ENCODE results near the gene ARL14. TPM values are rescaled to one million over a fixed set of nuclear protein-coding genes. Genes with fewer than 3 reads are reported as not detected.

The ARL14 gene
- total RNA-seq, 2 donors from 2014 or later: not detected

DNA sequence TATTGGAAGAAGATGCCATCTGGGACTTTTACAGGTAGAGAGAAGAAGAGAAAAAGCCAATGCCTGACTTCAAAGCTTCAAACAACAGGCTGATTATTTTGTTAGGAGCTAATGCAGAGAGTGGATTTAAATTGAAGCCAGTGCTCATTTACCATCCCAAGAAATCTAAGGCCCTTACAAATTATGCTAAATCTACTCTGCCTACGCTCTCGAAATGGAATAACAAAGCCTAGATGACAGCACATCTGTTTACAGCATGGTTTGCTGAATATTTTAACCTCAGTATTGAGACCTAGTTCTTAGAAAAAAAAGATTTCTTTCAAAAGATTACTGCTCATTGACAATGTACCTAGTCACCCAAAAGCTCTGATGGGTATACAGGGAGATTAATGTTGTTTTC, 16.2 kb downstream of the ARL14 start:
- intact Hi-C loops (cut with DNase I): no loop called here

DNA sequence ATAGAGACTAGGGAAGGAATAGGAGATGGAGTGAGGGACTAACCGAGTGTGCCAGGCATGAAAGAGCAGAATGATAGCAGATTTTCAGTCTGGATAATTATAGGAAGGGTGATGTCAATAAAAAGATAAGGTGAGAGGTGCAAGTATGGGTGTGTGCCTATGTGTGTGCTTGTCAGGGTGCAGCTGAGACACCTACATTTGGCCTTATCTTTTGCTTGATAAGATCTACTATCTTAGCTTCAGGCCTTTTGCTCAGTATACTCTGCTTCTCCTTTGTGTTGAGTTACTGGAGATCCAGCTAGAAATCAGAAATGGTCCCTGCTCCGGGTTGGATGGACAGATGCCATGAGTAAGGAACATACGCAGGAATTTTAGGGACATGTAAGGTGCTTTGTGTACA, 17.4 kb downstream of the ARL14 start:
- TF ChIP-seq POLR2A (IDR thresholded peaks at IDR 0.05) (no peak), POLR2AphosphoS5 (IDR thresholded peaks at IDR 0.05) (no peak)
- TF ChIP-seq, protein P1, sequence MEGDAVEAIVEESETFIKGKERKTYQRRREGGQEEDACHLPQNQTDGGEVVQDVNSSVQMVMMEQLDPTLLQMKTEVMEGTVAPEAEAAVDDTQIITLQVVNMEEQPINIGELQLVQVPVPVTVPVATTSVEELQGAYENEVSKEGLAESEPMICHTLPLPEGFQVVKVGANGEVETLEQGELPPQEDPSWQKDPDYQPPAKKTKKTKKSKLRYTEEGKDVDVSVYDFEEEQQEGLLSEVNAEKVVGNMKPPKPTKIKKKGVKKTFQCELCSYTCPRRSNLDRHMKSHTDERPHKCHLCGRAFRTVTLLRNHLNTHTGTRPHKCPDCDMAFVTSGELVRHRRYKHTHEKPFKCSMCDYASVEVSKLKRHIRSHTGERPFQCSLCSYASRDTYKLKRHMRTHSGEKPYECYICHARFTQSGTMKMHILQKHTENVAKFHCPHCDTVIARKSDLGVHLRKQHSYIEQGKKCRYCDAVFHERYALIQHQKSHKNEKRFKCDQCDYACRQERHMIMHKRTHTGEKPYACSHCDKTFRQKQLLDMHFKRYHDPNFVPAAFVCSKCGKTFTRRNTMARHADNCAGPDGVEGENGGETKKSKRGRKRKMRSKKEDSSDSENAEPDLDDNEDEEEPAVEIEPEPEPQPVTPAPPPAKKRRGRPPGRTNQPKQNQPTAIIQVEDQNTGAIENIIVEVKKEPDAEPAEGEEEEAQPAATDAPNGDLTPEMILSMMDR (IDR thresholded peaks at IDR 0.05): no peak
- H3K27ac ChIP-seq: no peak overlapping the region
- DNase-seq (ENCODE audit: low spot score): no peak
- no peaks in the 10 kb centered on the region for H3K4me1 ChIP-seq (replicated peaks)
- intact Hi-C loops (cut with DNase I): no loop called here
- H3K27me3 ChIP-seq (replicated peaks; ENCODE audit: insufficient read depth): no peaks in the 10 kb centered on the region
- H3K4me3 ChIP-seq: no peak overlapping the region
- WGBS: 94% methylated on average over 3 of the region's 3 CpGs
- H3K36me3 ChIP-seq: no peaks in the 10 kb centered on the region
- no peaks in the 10 kb centered on the region for H3K9me3 ChIP-seq

More for the DNA sequence above, 16.2 kb downstream of the ARL14 start:
- DNase-seq (ENCODE audit: low spot score): no peak
- Histone ChIP-seq H3K4me1 (replicated peaks) (no peaks in the 10 kb centered on the region), H3K9me3 (no peaks in the 10 kb centered on the region), H3K27ac (no peak overlapping the region), H3K36me3 (no peaks in the 10 kb centered on the region), H3K4me3 (no peak overlapping the region), H3K27me3 (replicated peaks; ENCODE audit: insufficient read depth) (no peaks in the 10 kb centered on the region)
- TF ChIP-seq, protein P1 (IDR thresholded peaks at IDR 0.05): no peak
- TF ChIP-seq POLR2AphosphoS5 (IDR thresholded peaks at IDR 0.05): no peak
- no peak for TF ChIP-seq POLR2A (IDR thresholded peaks at IDR 0.05)
- 69% methylated on average over 2 of the region's 2 CpGs for WGBS

DNA sequence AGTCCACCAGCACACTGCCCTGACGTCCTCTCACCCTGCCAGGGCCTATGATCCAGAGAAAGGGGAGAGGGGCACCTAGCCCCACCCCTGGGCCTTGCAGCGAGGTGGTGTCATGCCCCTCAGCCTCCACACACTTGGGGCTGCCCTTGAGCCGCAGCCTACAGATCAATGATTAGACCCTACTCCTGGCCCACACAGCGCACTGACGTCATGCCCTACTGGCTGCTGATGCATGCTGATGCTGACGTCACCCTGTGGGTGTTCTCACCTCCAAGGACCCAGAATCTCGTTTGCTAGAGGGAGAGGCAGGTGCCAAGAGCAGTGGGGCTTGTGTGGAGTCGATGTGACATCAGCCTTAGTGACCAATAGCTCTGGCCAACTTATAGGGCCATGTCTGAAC, 18.0 kb downstream of the ARL14 start:
- DNase-seq (ENCODE audit: low spot score): no peak
- H3K27ac ChIP-seq: no peak overlapping the region
- intact Hi-C loops (cut with DNase I): no loop called here
- H3K27me3 ChIP-seq (replicated peaks; ENCODE audit: insufficient read depth): no peaks in the 10 kb centered on the region
- 91% methylated on average over 8 of the region's 8 CpGs for WGBS
- no peaks in the 10 kb centered on the region for H3K4me1 ChIP-seq (replicated peaks)
- no peak overlapping the region for H3K4me3 ChIP-seq
- TF ChIP-seq POLR2A (IDR thresholded peaks at IDR 0.05) (no peak), POLR2AphosphoS5 (IDR thresholded peaks at IDR 0.05) (no peak)
- TF ChIP-seq, protein P1 (IDR thresholded peaks at IDR 0.05): no peak
- H3K36me3 ChIP-seq: no peaks in the 10 kb centered on the region
- no peaks in the 10 kb centered on the region for H3K9me3 ChIP-seq

DNA sequence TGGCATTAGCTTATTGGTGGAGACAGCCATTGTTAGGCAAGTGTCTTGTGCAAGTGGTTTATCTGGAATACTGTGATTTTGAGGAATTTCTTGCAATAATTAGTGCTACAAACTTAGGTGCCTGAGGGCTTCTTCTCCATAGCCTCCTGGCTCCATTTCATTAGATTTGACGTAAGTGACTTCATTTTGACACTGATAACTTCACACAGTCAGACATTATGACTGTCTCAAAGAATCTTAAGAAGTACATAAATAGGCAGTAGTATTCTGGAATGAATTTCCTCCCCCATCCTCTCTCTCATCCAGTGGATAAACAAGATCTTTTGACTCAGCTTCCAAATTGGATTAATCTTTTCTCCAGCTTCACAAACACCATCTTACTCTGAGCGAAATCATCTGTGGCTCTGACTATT, 19.0 kb downstream of the ARL14 start:
- intact Hi-C loops (cut with DNase I): no loop called here
- WGBS: 83% methylated on average over 2 of the region's 2 CpGs
- TF ChIP-seq, protein P1 (IDR thresholded peaks at IDR 0.05): no peak
- TF ChIP-seq POLR2AphosphoS5 (IDR thresholded peaks at IDR 0.05): no peak
- no peak for TF ChIP-seq POLR2A (IDR thresholded peaks at IDR 0.05)

DNA sequence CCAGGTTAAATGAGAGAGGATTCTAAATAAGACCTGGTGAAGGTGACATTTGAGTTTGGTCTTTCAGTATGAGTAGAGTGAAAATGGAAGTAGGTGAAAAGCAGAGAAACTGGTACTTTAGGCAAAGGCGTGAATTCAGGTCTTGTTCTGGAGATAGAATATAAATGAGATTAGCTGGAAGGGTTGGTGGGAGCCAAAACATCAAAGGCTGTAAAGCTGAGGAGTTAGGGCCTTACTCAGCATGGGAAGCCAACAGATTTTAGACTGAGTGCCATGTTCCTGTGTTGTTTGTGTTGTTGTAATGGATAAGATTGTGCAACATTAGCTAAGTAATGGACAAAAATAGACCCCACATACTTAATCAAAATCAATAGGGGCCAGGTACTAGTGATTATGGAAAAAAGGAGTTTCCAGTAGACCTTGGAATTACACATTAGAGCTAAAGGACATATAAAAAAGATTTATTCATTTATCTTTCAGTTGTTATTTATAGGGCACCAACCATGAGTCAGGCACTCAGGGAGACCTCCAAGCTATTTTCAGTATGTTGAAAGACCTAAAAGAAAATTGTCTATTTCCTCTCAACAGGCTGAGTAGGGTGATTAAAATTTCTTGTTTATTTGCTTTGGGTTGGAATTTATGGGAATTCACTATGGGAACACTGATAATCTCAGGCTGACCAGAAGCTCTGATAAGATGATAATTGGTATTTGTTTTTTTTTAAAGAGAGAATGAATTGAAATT, 20.8 kb downstream of the ARL14 start:
- intact Hi-C loops (cut with DNase I): no loop called here
- WGBS: 91% methylated on average over 1 of the region's 1 CpG
- TF ChIP-seq POLR2AphosphoS5 (IDR thresholded peaks at IDR 0.05) (no peak), POLR2A (IDR thresholded peaks at IDR 0.05) (no peak)
- TF ChIP-seq, protein P1 (IDR thresholded peaks at IDR 0.05): no peak

More for the DNA sequence above, 19.0 kb downstream of the ARL14 start:
- Histone ChIP-seq H3K27ac (no peak overlapping the region), H3K9me3 (no peaks in the 10 kb centered on the region), H3K4me3 (no peak overlapping the region), H3K36me3 (no peaks in the 10 kb centered on the region), H3K27me3 (replicated peaks; ENCODE audit: insufficient read depth) (no peaks in the 10 kb centered on the region), H3K4me1 (replicated peaks) (no peaks in the 10 kb centered on the region)
- no peak for DNase-seq (ENCODE audit: low spot score)

More for the DNA sequence above, 20.8 kb downstream of the ARL14 start:
- no peak overlapping the region for H3K27ac ChIP-seq
- no peaks in the 10 kb centered on the region for H3K9me3 ChIP-seq
- DNase-seq (ENCODE audit: low spot score): no peak
- no peak overlapping the region for H3K4me3 ChIP-seq
- H3K27me3 ChIP-seq (replicated peaks; ENCODE audit: insufficient read depth): no peaks in the 10 kb centered on the region
- H3K4me1 ChIP-seq (replicated peaks): no peaks in the 10 kb centered on the region
- H3K36me3 ChIP-seq: no peaks in the 10 kb centered on the region
